GM18520 (cell line): Measurements from ENCODE around the gene NRXN3.
A peak's percentile ranks its signal among the peaks of the same experiment; 100 is the strongest.

ENCODE experiments used
- ATAC-seq: cut with Tn5 transposase; IDR thresholded peaks from one replicate; pipeline ENCODE4 v1.9.1; 2021; ENCODE audit not compliant: unreplicated experiment

Gene NRXN3

GRCh38 chr14:78242086-78242485 is 71.9 kb downstream of the NRXN3 start:
- no peak for ATAC-seq

DNA sequence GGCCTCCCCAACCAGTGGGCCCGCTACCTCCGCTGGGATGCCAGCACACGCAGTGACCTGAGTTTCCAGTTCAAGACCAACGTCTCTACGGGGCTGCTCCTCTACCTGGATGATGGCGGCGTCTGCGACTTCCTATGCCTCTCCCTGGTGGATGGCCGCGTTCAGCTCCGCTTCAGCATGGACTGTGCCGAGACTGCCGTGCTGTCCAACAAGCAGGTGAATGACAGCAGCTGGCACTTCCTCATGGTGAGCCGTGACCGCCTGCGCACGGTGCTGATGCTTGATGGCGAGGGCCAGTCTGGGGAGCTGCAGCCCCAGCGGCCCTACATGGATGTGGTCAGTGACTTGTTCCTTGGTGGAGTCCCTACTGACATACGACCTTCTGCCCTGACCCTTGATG is 73.0 kb downstream of the NRXN3 start:
- no peak for ATAC-seq

DNA sequence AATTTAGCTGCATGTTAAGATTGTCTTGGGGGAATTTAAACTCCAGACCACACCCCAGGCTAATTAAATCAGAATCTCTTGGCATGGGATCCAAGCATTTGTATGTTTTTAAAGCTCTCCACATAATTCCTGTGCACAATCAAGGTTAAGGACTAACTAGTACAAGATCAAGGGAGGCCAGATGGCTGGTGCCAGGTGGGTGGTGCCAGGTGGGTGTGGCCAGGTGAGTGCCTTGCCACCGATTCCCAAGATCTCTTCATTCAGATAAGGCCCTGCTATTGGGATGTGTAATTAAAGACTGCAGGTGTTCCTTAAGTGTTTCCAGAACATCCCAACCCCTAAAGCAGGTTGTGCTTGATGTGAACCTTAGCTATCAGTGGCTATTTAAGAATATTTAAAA is 75.1 kb downstream of the NRXN3 start:
- no peak for ATAC-seq

DNA sequence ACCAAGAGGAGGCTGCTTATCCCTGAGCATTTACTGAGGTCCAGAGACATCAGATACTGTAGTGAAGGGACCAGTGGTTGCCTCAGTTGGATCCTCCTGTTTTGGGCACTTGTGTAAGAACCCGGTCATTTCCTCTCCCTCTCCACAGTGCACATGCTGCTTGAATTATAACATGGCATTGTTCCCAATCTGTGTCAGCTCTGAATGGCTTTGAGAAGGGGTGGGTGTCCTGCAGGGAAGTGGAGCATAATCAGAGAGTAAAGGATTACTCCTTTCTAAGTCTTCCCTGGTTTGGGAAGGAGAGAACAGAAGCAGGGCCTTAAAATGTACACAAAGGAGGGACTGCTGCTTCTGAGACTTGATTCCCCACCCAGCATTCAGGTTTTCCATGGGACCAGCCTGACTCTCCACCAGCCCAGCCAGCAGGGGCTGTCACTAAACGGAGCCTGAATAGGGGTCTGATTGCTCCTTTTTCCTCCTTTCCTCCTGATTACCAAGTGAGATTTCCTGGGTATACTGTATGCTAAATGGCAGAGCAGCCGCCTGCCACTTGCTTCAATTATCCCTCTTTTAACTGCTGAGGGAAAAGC is 78.4 kb downstream of the NRXN3 start:
- no peak for ATAC-seq

- ATAC-seq, result no peak
These were observed 81.1 kb downstream of the NRXN3 start for GRCh38 chr14:78251308-78251707.

GRCh38 chr14:78253986-78254385 is 83.8 kb downstream of the NRXN3 start:
- no peak for ATAC-seq

DNA sequence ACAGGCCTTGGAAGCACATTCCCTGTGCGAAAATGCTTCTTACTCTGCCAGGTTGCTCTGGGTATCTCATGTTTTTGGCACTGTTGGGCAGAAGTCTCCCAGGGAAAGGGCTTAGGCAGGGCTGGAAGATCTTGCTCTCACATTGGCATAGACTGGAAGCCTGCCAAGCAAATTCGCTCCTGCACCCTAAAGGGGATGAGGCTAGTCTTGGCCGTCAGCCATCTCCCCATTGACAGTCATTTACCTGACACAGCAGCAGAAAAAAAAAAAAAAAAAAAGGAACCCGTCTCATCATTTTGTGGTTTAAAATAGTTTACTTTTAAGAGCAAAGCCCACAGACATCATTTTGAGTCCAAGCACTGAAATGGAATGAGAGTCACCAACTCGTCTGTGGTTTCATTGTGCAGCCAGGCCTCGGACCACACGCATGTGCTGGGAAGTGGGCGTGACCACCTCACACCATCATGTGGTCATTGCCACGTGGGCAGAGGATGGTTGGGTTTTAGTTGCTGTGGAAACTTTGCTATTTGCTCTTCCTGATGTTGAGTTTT is 84.8 kb downstream of the NRXN3 start:
- no peak for ATAC-seq

DNA sequence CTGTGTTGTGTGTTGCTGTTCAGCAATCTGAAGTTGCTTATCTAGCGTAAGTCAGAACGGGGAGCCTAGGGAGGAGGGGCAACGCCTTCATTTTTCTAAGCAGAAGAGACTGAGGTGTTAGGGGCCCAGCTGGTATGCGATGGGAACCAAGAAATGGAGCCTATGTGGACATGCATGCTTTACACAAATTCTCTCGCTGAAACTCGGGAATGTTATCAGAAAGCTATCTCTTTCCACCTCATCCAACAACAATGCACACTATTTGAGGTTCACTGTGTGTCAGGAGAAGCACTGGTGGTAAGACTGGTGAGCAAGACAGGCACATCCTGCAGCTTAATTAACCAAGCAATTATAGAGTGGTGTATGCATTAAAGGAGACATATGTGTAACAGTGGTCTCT is 89.7 kb downstream of the NRXN3 start:
- no peak for ATAC-seq

DNA sequence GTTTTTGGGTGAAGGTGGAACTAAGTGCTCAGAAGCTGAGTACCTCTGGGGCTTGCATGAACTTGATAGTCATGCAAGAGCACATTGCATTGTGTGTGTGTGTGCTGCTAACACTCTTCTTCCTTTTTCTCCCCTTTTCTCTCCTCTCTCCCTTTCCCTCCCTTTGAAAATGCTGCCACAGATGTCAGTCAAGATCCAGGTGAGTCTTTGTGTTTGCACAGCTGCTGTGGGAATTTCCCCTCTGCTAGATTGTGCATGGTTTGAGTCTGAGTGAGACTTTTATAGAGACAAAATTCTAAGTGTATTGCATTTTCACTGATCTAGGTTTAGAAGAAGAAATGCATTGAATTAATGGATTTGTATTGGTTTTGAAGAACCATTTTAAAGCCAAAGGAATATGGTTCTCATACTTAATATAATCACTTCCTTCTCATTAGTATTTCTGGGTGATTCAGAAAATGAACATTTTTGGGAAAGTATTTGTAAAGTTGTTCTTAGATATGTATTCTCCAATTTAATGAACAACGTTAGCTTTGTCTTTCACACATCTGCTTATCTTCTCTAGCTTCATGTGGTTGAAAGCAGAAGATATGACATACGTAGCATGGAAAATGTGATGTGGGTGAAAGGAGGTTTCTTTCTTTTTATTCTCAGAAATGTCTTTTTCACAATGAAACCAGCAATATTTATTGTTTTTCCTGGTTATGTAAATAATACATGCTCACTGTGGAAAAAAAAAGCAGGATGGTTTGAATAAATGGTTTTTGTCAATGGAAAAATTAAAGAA is 108.5 kb downstream of the NRXN3 start:
- ATAC-seq, result no peak

GRCh38 chr14:78282437-78282836 is 112.3 kb downstream of the NRXN3 start:
- ATAC-seq, result no peak

DNA sequence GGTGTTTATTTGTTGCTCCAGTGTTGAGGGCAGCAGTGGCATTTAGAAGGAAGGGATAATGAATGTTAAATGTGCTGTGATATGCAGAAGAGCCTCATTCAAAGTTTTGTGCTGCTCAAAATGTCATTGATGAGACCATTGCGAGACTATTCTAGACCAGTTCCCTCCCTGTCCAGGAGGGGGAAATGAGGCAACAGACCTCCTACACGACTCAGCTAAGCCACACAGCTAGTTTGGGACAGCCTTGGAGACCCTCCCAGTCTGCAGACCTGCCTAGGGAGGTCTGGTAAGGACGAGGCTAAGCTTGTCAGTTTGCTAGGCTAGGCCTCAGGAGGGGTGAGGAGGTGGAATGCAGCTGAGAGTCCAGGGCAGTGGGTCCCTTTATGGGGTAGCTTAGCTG is 116.0 kb downstream of the NRXN3 start:
- no peak for ATAC-seq

DNA sequence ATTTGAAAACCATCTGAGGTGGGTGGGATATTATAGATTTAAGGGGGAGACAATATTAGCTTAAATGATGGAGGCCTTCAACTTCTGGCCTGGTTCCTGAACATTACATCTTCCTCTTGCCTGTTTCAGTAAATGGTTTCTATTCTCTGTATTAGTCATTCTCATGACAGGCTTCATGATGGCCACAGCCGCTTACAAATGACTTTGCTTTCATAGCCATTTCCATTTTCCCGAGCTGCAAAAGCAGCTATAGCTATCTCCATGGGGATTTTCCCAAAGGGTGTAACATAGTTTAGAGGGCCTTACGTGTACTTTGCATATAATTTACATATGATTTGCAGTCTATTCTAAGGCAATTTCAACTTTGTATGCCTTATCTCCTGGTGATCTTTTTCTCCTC is 121.8 kb downstream of the NRXN3 start:
- peak; percentile 86 for ATAC-seq

DNA sequence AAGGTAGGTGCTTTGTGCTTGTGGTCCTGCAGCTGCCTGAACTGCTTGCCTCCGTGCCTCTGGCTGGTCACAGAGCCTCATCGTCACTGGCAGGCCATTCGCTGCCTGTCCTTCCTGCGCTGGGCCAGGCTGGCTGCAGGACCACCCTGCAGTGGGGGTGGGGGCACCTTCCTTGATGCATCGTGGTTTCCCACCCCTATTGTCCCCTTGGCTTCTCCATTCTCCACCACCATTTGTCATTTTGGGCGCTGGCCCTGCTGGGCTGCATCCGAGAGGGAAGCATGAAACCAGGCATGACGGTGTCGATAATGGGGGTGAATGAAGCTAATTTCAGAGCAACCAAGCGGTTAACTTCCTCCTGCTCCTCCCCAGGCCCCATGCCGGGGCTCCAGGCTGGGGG is 127.7 kb downstream of the NRXN3 start:
- ATAC-seq, result no peak

DNA sequence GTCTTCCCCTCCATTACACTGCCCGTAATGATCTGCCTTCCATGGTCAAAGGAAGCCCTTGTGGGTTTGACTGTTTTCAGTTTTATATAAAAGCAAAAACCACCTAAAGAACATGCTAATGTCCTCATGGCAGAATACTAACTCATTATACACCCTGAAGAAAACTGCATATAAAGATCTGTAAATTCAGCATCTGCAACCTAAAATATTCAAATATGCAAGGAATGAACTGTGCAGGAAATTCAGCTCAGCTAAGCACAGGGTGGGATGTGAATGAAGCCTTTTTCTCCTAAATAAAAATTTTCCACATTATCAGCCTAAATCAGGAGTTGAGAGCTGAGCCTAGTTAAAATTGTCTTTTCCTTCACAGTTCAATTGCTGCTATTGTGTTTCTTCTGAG is 128.1 kb downstream of the NRXN3 start:
- ATAC-seq, result no peak

- no peak for ATAC-seq
These were observed 132.7 kb downstream of the NRXN3 start for GRCh38 chr14:78302841-78303240.

GRCh38 chr14:78307671-78308070 is 137.5 kb downstream of the NRXN3 start:
- ATAC-seq, result no peak

- no peak for ATAC-seq
These were observed 137.9 kb downstream of the NRXN3 start for GRCh38 chr14:78308079-78308478.

DNA sequence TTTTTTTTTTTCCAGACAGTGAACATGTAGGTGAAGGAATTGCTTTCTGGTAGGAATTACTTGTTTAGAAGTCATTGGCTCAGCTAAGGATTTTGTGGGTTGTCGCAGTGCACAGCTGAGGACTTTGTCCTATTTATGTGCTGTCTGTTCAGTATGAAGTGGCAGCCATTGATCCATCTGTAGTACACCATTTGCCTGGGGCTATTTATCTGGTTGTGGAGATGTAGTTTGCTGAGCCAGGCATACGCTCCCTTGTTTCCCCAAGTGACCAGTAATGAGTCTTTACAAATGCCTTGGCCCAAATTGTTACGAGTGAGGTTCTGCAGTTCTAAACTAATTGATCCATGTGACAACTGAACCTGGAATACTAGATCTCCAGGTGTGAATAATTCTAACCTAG is 140.1 kb downstream of the NRXN3 start:
- no peak for ATAC-seq

- ATAC-seq, result no peak
These were observed 143.3 kb downstream of the NRXN3 start for GRCh38 chr14:78313499-78313898.

DNA sequence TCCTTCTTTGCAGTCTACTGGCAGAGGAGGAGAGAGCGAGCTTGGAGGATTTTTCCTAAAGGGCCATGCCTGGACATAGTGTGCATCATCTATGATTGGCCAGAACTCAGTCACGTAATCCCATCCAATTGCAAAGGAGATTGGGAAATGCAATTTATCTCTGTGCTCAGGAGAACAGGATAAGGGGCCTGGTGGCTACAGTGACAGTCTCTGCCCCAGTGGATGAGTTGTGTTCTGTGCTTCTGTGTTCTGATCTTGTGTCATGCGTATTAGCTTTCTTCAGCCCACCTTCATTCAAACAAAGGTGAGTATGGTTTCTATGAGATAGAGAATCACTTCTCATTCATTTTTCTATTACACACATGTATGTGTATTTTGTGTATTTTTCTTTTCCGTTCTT is 144.3 kb downstream of the NRXN3 start:
- no peak for ATAC-seq

- no peak for ATAC-seq
These were observed 145.9 kb downstream of the NRXN3 start for GRCh38 chr14:78316052-78316451.

DNA sequence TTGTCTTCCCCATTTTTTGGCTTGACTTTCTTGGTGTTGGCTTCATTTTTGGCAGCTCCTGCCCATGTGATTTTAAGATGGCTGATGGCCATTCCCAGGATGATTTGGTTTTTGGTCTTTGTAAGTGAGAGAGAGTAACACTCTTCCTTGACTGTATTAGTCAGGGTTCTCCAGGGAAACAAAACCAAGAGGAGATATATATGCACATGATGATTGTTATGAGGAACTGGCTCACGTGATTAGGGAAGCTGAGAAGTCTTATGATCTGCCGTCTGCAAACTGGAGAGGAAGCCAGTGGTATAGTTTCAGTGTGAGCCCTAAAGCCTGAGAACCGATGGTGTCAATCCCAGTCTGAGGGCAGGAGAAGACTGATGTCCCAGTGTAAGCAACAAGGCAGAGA is 146.6 kb downstream of the NRXN3 start:
- ATAC-seq, result no peak

DNA sequence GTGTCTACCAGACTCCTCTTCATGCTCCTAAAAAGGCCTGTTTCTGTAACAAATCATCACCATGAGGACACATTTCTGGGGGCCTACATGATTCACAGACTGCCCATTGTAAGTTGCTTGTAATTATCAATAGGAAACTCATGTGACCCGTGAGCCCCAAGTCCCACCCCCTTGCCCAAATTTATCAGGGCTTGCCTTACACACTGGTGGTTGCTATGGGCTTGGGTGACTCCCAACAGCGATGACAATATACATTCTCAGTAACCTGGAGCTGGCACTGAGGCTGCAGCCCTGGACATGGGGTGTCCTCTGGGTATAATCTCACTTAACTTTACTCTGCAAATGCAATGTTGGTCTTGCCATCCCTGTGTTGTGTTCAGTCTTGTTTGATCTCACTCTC is 149.2 kb downstream of the NRXN3 start:
- no peak for ATAC-seq
